SKM-1 treated with dmso at 0.1 percent for 144 hours (cell line): Measurements from ENCODE around the gene ASIC2.

Source experiments
- DNase-seq: peaks from one replicate; lab custom pipeline; 2025; ENCODE audit not compliant: unreplicated experiment; lab: John Stamatoyannopoulos, UW

ASIC2 gene

DNA sequence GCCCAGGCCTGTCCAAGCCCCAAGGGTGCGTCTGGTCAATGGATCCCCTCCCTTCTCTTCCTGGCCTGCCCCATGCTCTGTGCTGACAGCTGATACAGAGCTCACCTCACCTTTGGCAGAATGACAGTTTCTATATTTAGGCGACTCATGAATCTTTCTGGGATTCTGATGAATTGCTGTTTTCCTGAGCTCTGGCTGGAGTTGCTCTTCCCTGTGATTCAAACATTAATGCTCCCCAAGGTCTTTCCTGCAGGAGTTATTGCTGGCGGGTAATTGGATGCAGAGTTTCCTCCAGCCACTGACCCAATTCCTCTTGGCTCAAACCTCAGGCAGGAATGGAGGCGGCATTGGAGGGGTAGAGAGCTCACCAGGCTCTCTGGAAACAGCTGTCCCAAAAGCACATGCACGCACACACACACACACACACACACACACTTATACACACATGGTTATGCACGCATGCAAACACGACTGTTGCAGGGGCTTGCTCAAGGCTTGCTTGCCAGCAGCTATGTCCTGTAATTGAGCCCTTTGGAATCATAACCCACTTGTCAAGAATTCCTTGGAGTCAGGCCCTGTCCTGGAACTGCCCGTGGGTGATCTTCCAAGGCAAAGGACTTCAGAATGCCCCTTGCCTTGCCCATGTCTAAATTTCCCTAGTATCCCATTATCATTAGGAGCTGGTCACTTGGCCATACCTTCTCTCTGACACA, 128.8 kb downstream of the ASIC2 start:
- DNase-seq: no peak

DNA sequence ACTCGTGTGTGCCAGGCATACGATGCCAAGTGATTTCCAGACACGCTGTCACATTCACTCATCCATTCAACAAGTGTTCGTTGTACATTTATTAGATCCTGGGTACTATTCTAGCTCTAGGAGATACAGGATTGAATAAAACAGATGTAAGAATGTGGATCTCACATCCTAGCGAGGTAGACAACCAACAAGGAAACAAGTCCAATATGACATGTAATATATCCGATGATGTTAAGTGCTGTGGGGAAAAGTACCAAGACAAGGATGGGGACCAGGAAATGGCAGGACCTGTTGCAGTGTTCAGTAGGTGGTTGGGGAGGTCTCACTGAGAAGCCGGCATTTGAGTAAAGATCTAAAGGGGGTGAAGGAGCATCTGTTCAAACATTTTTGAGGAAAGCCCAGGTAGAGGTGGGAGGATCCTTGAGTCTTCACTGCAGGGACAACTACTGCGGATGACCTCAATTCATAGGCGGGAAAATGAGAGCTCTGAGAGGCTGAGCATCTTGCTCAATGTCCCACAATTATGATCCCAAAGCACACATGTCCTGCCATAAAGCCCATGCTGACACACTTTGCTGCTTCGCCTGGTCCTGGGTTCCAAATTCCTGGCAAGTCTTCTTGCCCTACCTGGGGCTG, 129.4 kb downstream of the ASIC2 start:
- no peak for DNase-seq

DNA sequence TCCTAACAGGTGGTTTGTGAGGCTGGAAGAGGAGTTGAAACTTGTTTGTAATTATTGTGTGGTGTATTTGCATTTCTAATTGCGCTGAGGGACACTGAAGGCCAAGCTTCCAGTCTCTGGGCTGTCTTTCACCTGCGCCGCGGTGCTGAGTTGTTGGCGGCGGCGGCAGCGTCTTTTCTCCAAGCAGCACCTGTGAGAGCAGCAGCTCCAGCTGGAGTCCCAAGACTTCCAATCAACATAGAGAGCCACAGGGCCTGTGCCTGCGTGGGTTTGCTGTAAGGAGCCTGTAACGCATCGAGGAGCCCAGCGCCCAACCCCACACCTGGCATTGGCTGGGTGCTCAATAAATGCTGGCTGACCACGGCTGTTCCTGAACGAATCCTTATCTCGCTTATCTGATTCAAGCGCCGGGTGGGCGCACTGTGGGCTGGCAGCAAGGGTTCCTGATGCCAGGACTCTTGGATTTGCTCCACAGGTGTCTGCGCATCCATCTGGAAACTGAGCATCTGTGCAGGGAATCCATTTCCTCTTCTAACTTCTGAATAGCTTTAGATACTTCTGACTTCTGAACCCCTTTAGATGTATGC, 138.1 kb downstream of the ASIC2 start:
- DNase-seq: no peak

DNA sequence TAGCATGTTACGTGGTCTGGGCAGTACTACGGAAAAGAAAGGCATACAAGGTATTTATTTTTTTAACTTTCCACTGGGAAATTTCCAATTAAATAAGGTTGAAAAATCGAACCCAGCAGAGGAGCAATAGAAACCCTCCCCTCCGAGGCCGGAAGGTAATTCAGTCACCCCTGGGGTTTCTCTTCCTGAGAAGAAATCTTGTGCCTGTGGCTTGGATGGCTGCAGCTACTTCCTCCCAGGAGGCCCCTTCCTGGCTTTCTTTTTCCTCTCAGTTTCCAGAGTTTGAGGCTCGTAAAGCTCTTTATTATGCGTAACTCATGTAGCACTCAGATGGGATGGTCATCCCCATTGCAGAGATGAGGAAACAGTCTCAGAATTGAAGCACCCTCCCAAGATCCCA, 140.3 kb downstream of the ASIC2 start:
- DNase-seq: no peak

DNA sequence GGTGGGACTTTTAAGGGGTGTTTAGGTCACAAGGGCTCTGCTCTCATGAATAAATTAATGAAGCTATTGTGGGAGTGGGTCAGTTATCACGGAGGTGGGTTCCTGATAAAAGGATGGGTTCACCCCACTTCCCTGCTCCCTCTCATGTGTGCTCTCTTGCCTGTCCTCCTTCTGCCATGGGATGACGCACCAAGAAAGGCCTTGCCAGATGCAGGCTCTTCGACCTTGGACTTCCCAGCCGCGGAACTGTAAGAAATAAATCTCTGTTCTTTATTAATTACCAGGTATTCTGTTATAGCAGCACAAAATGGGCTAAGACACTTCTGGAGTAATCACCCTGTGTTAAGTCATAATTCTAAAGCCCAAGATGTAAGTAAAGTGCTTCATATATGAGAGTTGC, 141.5 kb downstream of the ASIC2 start:
- DNase-seq: no peak

DNA sequence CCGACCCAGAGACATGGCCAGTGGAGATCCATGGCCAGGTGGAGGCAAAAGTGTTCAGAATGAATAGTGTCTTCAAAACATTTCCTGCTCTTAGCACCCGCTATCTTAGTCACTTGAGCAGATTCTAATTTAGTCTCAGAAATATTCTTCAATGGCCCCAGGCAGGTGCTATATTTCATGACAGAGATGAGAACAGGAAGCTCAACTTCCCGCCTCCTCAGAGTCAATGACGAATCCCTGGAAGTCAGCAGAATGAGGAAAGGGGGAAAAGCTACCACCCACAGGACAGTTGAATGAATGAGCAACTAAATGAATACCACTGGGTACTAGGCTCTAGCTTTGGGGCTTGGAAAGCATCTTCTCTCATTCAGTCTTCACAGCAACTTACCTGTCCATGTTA, 147.2 kb downstream of the ASIC2 start:
- no peak for DNase-seq

DNA sequence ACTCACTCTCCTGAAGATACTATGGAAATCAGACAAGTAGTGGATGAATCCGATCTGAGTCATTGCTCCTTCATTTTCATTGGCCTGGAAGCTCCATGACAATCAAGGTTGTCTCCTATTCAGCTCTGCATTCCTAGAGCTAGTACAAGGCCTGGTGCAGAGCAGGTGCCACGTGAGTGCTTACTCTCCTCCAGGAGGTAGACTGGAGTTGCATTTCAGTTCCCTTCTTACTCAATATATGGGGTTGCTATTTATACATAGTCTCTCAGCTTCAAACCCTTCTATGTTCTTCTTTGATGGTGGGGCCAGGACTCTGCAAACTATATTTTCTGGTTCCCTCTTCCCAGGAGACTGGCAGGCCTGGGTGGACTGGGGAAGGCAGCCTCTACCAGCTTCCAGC, 148.3 kb downstream of the ASIC2 start:
- DNase-seq: no peak

DNA sequence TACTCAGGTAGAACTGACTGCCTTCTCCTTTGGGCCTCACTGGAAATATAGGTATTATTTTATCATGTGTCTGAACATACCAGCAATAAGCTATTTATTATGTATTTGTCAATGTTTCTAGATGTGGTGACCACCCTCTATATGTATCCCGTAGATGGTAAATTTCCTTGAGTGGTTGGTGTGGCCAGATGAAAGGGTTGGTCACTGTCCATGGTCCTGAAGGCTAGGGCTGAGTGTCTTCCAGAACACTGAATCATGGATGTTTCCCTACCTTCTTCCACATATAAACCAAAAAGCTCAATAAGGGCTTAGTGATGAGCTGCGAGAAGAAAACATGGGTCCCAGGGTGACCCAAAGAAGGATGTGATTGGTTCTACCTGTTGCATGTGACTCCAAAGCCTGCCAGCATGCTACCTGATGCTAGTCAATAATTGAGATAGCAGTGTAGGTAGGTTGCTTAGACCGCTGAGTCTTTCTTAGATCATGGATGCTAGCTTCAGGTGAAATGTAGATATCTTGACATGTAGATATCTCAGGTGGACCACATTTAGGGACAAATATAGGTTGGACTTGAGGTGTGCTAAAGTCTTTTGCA, 150.3 kb downstream of the ASIC2 start:
- DNase-seq: no peak

DNA sequence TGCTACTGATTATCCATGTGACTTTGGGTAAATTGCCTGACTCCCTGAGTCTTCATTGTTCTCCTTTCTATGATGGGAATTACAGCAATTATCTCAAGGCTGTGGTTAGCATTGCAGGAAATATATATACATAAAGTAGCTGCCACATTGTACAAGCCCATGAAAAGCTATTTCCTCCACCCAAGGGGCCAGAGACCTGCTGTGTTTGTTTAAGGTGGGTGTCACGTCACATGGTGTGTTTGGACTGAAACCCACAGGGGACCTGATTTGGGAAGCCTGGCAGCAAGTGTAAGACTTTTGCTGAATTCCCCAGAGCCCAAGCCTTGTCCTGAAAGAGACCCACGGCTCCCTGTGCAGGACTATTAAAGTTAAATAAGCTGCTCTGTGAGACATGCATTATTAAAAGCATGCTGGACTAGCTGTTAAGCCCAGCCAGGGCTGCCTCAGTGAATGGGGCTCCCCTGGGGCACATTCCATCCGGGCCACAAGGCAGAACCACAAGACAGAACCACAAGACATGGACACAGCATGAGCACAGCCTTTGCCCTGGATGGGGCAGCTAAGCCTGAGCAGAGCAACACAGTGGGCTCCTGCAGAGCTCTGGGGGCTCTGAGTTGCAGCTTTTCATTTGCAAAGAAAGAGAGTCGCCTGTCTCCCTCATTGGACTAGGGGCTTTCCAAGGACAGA, 152.5 kb downstream of the ASIC2 start:
- no peak for DNase-seq

DNA sequence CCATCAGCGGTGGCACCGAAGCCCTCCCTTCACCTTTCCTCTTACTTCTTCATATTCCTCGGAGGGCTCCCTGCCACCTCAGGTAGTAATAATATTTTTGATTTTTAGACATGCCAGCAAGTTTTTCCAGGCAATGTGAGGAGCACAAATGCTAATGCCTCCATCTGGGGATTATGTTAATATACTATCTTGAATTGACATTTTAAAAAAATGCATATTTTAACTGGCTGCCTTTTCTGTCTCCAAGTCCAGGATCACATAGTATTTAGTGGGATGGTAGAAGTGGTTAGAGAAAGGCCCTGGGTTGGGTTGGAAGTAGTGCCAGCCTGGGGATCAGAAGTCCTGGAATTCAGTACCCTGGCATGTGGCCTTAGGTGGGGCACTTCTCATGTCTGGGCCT, 154.5 kb downstream of the ASIC2 start:
- DNase-seq: no peak

DNA sequence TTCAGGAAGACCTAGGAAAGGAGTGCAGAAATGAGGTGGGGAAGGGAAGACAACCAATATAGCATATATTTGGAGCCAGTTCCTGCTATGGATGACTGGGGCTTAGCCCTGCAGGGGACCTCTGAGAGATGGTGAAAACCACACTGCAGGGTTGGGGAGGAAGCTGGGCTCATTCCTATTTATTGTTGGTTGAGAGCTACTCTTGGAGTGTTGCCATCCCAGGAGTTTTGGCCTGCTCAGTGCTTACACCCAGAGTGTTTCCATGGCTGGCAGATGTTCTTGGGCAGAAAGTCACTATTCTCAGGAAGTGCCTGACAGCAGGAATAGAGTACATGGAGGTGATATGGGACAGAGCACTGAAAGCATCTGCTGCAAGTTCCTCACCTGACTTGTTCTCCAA, 155.7 kb downstream of the ASIC2 start:
- DNase-seq: no peak

DNA sequence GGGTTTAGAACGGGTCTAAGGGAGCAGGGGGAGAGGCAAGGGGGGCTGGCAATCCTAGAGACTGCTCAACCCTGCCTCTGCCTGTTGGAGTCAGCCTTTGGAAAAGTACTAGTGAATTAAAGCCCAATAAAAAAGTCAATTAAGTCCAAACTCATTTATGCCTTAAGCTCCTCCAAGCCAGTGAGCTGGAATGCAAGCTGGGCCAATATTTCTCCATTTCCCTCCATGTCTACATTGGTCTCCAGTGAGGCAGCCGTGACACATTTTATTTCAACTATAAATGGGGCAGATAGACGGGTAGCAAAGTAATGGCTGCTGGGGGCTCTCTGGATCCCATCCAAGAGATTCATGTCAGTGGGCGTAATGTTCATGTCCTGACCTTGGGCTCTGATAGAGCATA, 157.4 kb downstream of the ASIC2 start:
- no peak for DNase-seq

DNA sequence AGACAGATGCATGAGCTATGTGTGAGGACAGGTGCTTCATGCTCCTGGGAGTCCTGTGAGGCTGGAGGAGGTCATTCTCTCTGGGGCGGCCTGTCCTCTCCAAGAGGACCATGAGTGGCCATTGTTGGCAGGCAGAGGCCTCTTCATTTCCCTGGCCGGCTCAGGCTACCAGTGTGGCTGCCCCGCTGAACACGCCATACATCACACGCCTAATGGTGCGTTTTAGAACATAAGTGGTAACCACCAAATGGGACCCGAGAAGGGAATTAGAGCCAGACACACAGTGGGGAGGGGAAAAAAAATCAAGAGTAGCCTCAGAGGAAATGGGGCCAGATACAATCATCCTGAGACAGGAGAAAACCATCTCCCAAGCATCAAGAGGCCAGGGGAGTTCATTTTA, 161.5 kb downstream of the ASIC2 start:
- DNase-seq: no peak

DNA sequence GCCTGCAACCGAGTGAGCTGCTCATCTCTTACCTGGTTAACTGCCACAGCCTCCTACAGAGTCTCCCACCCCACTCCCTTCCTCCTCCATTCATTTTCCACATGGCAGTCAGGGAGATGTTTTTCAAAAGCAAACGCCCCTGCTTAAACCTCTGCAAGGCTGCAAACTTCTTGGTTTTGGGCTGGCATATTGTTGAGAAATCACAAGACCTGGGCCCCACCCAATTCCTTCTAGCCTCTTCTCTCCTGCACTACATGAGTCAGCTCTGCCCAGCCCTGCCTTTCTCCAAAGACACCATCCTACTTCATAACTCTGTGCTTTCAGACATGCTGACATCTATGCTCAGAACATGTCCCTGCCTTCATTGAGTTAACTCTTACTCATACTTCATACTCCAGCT, 165.4 kb downstream of the ASIC2 start:
- no peak for DNase-seq

DNA sequence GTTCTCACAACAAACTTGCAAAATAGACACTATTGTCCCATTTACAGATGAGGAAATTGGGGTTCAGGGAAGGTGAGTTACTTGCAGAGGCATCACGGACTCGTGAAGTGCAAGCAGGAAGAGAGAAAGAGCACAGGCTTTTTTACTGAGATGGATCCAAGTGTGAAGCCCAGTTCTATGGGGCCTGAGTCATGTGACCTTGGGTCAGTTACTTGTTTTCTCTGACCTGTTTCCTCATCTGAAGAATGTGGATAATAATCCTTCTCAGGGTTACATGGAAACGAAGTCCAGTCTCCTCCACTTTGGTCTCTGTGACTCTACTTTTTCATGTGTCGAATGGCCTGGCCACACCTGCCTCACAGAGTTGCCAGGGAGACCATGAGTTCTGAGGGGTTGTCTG, 167.0 kb downstream of the ASIC2 start:
- no peak for DNase-seq

DNA sequence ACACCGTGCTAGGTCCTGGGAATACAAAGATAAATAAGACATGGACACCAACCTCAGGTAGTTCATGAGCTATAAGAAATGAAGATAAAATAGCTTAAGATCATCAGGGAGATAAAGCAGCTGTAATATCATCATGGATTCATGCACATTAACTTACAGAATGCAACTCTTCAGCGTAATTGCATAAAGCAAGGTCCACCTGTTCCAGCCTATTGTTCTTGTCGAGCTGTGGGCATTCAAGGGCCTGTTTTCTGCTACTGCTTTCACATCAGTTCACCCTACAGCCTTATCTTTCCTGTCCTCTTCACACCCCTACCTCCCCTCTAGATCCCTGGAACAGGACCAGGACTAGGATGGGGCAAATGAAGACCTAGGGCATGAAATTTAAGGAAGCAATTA, 167.5 kb downstream of the ASIC2 start:
- no peak for DNase-seq

DNA sequence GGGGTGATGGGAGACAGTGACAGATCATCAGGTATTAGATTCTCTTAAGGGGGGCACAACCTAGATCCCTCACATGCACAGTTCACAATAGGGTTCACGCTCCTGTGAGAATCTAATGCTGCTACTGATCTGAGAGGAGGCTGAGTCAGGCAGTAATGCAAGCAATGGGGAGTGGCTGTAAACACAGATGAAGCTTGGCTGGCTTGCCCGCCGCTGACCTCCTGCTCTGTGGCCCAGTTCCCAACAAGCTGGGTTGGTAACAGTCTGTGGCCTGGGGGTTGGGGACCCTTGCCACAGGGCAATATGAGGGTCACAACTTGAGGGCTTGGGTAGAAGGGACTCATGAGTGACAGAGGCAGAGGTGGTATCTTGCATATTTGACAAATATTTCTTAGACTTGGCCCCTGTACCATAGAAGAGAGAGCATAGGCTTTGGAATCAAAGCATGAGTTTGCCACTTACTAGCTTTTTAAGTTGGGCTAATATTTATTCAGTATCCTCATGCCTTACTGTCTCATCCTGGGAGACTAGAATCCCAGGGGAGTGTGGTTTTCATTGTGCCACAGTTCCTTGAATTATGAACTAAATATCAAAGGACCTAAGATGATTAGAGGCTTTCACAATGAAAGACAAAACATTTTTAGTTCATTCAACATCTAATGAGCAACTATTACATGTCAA, 168.1 kb downstream of the ASIC2 start:
- no peak for DNase-seq

DNA sequence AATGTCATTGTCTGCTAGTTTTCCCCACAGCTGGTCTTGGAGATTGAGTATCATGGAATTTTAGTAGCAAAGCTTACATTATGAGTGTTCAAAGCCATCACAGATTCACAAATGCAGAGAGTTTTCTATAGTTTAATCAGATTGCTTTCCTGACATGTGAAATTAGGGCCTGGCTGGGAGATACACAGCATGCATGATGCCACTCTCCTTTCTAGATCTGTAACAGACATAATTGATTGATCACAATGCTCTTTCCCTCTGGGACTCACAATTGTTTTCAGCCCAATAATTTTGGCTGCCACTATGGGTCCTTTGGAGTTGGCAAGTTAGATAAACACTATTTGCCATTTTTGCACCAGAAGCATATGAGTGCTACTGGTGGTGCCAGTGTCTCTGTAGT, 168.9 kb downstream of the ASIC2 start:
- DNase-seq: no peak

DNA sequence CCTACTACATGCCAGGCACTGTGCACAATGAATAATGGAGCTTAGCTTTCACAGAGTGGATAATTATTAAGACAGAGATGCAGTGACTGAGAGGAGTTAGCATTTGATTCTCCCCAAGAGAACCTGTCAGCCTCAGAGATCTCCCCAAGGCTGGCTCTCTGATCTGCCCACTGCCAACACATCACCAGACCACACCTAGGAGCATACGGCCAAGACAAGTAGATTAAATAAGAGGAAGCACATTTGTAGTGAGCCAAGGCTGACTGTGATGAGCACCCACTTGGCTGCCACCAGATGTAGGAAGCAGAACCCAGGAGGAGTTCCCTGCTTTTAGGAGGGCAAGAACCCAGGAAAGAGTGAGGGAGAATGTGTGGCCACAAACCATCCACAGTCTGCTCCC, 171.3 kb downstream of the ASIC2 start:
- DNase-seq: no peak

DNA sequence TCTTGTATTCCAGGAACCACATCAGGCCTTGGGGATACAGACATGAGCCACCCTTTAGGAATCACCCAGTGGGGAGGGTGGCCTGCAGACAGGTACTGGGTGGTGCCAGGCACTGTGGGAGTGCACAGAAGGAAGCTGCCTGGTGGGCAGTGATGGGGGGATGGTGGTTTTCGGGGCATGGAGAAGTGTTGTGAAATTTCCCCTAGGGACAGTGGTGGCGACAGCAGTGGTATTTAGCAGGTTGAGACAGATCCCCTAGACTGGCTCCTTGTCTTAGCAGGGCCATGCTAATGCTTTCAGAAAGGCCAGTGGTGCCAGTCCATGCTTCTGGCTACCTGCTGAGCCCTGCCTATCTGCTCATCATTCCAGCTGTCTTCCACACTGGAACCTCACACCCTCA, 171.8 kb downstream of the ASIC2 start:
- no peak for DNase-seq

DNA sequence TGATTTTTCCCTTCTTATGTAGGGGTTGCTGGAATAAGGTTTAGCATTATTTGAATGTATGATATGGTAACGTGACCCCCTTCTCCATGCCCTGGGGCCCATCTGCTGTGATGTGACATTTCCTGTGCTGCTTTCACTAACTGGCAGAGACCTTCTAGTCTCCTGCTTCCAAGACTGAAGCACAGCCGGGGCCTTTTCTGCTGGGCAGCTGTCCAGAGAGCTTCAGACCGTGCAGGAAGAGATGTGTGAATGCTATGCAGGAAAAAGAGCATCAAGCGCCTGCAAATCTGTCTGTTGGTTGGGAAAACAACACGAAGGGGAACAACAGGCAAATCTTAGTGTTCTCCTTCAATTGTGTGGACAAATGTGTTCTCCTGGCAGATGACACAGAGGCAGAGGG, 173.0 kb downstream of the ASIC2 start:
- no peak for DNase-seq
